ENCODE results near the gene AOAH.
"Not testable (repeated sequence)": the region's sequence is repeated elsewhere in the genome, so short reads cannot be mapped to it uniquely, and the experiment has no call there.

The AOAH gene

GRCh38 chr7:36484265-36484664 is 240.0 kb downstream of the AOAH start:
- no peak for FAIRE-seq
- no peak for DNase-seq (ENCODE audit: insufficient read length, low spot score)
- TF ChIP-seq POU2F2 (IDR thresholded peaks at IDR 0.05; ENCODE audit: low read depth, low read length) (no peak), SPI1 (IDR thresholded peaks at IDR 0.05; ENCODE audit: low read depth, low read length) (no peak), POLR2A (IDR thresholded peaks at IDR 0.05; ENCODE audit: low read depth, low read length) (no peak)

GRCh38 chr7:36483853-36484252 is 240.4 kb downstream of the AOAH start:
- DNase-seq (ENCODE audit: insufficient read length, low spot score); FAIRE-seq: not testable (repeated sequence)

GRCh38 chr7:36478745-36479144 is 245.5 kb downstream of the AOAH start:
- FAIRE-seq (no peak), DNase-seq (ENCODE audit: insufficient read length, low spot score) (no peak)
- TF ChIP-seq PAX5 (IDR thresholded peaks at IDR 0.05; ENCODE audit: insufficient read depth, low read length, severe bottlenecking) (no peak), SPI1 (IDR thresholded peaks at IDR 0.05; ENCODE audit: low read depth, low read length) (no peak), POLR2A (IDR thresholded peaks at IDR 0.05; ENCODE audit: low read depth, low read length) (no peak), POU2F2 (IDR thresholded peaks at IDR 0.05; ENCODE audit: low read depth, low read length) (no peak), TAF1 (IDR thresholded peaks at IDR 0.05; ENCODE audit: low read depth, low read length) (no peak), POLR2AphosphoS5 (IDR thresholded peaks at IDR 0.05; ENCODE audit: low read depth, low read length) (no peak)

- no peak for TF ChIP-seq TAF1 (IDR thresholded peaks at IDR 0.05; ENCODE audit: low read depth, low read length)
- TF ChIP-seq POLR2AphosphoS5 (IDR thresholded peaks at IDR 0.05; ENCODE audit: low read depth, low read length): no peak
- TF ChIP-seq PAX5 (IDR thresholded peaks at IDR 0.05; ENCODE audit: insufficient read depth, low read length, severe bottlenecking): no peak
- TF ChIP-seq SPI1 (IDR thresholded peaks at IDR 0.05; ENCODE audit: low read depth, low read length): no peak
- TF ChIP-seq POU2F2 (IDR thresholded peaks at IDR 0.05; ENCODE audit: low read depth, low read length): no peak
- no peak for TF ChIP-seq POLR2A (IDR thresholded peaks at IDR 0.05; ENCODE audit: low read depth, low read length)
- no peak for FAIRE-seq
- DNase-seq (ENCODE audit: insufficient read length, low spot score): no peak
Measured at GRCh38 chr7:36475381-36475780, 248.9 kb downstream of the AOAH start.

DNA sequence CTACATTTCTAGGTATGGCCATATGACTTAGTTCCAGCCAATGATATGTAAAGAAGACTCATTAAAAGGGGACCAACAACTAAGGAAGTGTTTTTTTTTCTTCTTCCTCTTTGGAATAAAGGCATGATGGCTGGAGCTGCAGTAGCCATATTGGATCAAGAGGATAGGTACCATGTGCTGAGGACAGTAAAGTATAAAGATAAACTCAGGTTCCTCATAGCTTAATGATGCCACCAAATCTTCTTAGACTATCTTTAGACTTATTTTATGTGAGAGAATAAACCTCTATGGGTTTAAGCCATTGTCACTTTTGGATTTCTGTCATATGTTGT is 249.3 kb downstream of the AOAH start:
- FAIRE-seq (no peak), DNase-seq (ENCODE audit: insufficient read length, low spot score) (no peak)
- TF ChIP-seq PAX5 (IDR thresholded peaks at IDR 0.05; ENCODE audit: insufficient read depth, low read length, severe bottlenecking): no peak
- no peak for TF ChIP-seq TAF1 (IDR thresholded peaks at IDR 0.05; ENCODE audit: low read depth, low read length)
- TF ChIP-seq SPI1 (IDR thresholded peaks at IDR 0.05; ENCODE audit: low read depth, low read length): no peak
- no peak for TF ChIP-seq POLR2A (IDR thresholded peaks at IDR 0.05; ENCODE audit: low read depth, low read length)
- TF ChIP-seq POU2F2 (IDR thresholded peaks at IDR 0.05; ENCODE audit: low read depth, low read length): no peak
- TF ChIP-seq POLR2AphosphoS5 (IDR thresholded peaks at IDR 0.05; ENCODE audit: low read depth, low read length): no peak

GRCh38 chr7:36474283-36475010 is 249.8 kb downstream of the AOAH start:
- FAIRE-seq (no peak), DNase-seq (ENCODE audit: insufficient read length, low spot score) (no peak)
- TF ChIP-seq PAX5 (IDR thresholded peaks at IDR 0.05; ENCODE audit: insufficient read depth, low read length, severe bottlenecking): no peak
- TF ChIP-seq POLR2AphosphoS5 (IDR thresholded peaks at IDR 0.05; ENCODE audit: low read depth, low read length): no peak
- no peak for TF ChIP-seq TAF1 (IDR thresholded peaks at IDR 0.05; ENCODE audit: low read depth, low read length)
- no peak for TF ChIP-seq SPI1 (IDR thresholded peaks at IDR 0.05; ENCODE audit: low read depth, low read length)
- no peak for TF ChIP-seq POU2F2 (IDR thresholded peaks at IDR 0.05; ENCODE audit: low read depth, low read length)

- no peak for DNase-seq (ENCODE audit: insufficient read length, low spot score)
- FAIRE-seq: no peak
- TF ChIP-seq SPI1 (IDR thresholded peaks at IDR 0.05; ENCODE audit: low read depth, low read length) (no peak), TAF1 (IDR thresholded peaks at IDR 0.05; ENCODE audit: low read depth, low read length) (no peak), PAX5 (IDR thresholded peaks at IDR 0.05; ENCODE audit: insufficient read depth, low read length, severe bottlenecking) (no peak), POLR2A (IDR thresholded peaks at IDR 0.05; ENCODE audit: low read depth, low read length) (no peak), POU2F2 (IDR thresholded peaks at IDR 0.05; ENCODE audit: low read depth, low read length) (no peak), POLR2AphosphoS5 (IDR thresholded peaks at IDR 0.05; ENCODE audit: low read depth, low read length) (no peak)
Measured at GRCh38 chr7:36473454-36474282, 250.6 kb downstream of the AOAH start.

DNA sequence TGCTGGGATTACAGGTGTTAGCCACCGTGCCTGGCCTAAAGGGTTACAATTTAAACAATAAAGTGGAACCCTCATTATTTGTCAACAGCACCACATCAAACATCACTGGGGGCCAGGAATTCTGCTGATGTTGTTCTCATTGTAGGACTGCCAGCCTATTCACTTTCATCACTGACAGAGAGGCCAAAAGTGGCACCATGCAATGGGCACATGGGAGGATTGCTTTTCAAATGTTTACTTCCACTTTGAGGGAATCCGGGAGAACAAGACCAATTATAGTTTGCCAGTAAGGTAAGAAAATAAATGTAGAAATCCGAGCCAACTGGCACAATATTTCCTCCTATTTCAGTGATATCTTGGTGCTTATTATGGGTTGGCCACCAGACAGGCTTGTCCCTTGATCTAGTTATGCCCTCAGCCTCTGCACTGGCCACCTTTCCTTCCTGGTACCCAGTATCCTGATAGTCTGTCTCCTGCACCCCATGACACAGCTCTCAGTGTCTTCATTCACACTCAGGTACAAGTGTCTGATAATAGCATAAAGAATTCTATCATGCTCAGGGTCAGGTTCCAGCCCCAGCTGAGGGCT is 252.1 kb downstream of the AOAH start:
- FAIRE-seq (no peak), DNase-seq (ENCODE audit: insufficient read length, low spot score) (no peak)
- no peak for TF ChIP-seq PAX5 (IDR thresholded peaks at IDR 0.05; ENCODE audit: insufficient read depth, low read length, severe bottlenecking)
- TF ChIP-seq POLR2A (IDR thresholded peaks at IDR 0.05; ENCODE audit: low read depth, low read length): no peak
- TF ChIP-seq POLR2AphosphoS5 (IDR thresholded peaks at IDR 0.05; ENCODE audit: low read depth, low read length): no peak

- FAIRE-seq (no peak), DNase-seq (ENCODE audit: insufficient read length, low spot score) (no peak)
- TF ChIP-seq PAX5 (IDR thresholded peaks at IDR 0.05; ENCODE audit: insufficient read depth, low read length, severe bottlenecking) (no peak), SPI1 (IDR thresholded peaks at IDR 0.05; ENCODE audit: low read depth, low read length) (no peak), TAF1 (IDR thresholded peaks at IDR 0.05; ENCODE audit: low read depth, low read length) (no peak), POU2F2 (IDR thresholded peaks at IDR 0.05; ENCODE audit: low read depth, low read length) (no peak), POLR2A (IDR thresholded peaks at IDR 0.05; ENCODE audit: low read depth, low read length) (no peak), POLR2AphosphoS5 (IDR thresholded peaks at IDR 0.05; ENCODE audit: low read depth, low read length) (no peak)
Measured at GRCh38 chr7:36469236-36469635, 255.1 kb downstream of the AOAH start.
